ENCODE data around the gene CNTNAP2. TPM values are rescaled to one million over a fixed set of nuclear protein-coding genes. Genes with fewer than 3 reads are reported as not detected.

CNTNAP2 gene
- total RNA-seq, 1 experiment from 2014 or later: 64.5 TPM

GRCh38 chr7:148463210-148463609, 2346.6 kb downstream of the CNTNAP2 start:
- Mint-ChIP-seq H3K27me3 (ENCODE audit: low read depth) (no peaks in the 10 kb centered on the region; the same call in 1 of the 2 replicates), H3K9me3 (peaks cover 13 to 15% of the 10 kb centered on the region in 2 experiments), H3K4me1 (peaks cover 0 to 3% of the 10 kb centered on the region in 2 experiments; a peak in 2 of 4 replicates), H3K27ac (peak overlapping the region in 1 of 3 experiments; percentile 42; a peak in 1 of 7 replicates), H3K4me3 (no peak overlapping the region; a peak in 1 of 5 replicates), H3K36me3 (ENCODE audit: insufficient read depth in 1 of 3, low read depth in 3 of 3) (peaks cover 0 to 16% (median 3%) of the 10 kb centered on the region in 3 experiments; a peak in 4 of 7 replicates)
- no peaks in the 10 kb centered on the region for H3K79me1 ChIP-seq (ENCODE audit: insufficient read depth, low read depth, low read length, poor library complexity, severe bottlenecking)
- no peak overlapping the region for H4K91ac ChIP-seq (ENCODE audit: insufficient read length, low read depth, low read length)
- H3K4ac ChIP-seq (ENCODE audit: low read depth, low read length): no peak overlapping the region
- no peak overlapping the region for H3K23ac ChIP-seq (ENCODE audit: insufficient read length, low read depth, low read length)
- H4K5ac ChIP-seq (ENCODE audit: insufficient read length, low read depth, low read length): no peak overlapping the region
- H2BK12ac ChIP-seq (ENCODE audit: insufficient read length, low read depth, low read length): no peak overlapping the region
- H4K8ac ChIP-seq (replicated peaks; ENCODE audit: insufficient read length, low read depth, low read length): no peak overlapping the region
- no peak overlapping the region for H2AK5ac ChIP-seq (ENCODE audit: insufficient read length, low read length)
- no peaks in the 10 kb centered on the region for H3K4me1 ChIP-seq (ENCODE audit: insufficient read depth, low read length)
- H2BK120ac ChIP-seq (ENCODE audit: low read depth, low read length, poor library complexity, severe bottlenecking): no peak overlapping the region
- no peak overlapping the region for H2BK5ac ChIP-seq (ENCODE audit: insufficient read length, low read length)
- no peak for DNase-seq
- H3K4me2 ChIP-seq (ENCODE audit: insufficient read depth, insufficient read length, low read length): no peak overlapping the region
- H3K56ac ChIP-seq (ENCODE audit: insufficient read length, low read depth, low read length): no peak overlapping the region
- no peaks in the 10 kb centered on the region for H3K27me3 ChIP-seq (ENCODE audit: insufficient read depth, low read length)
- H2BK20ac ChIP-seq (ENCODE audit: low read depth, low read length, poor library complexity, severe bottlenecking): no peak overlapping the region
- H3K18ac ChIP-seq (ENCODE audit: insufficient read length, low read depth, low read length): no peak overlapping the region
- H3K79me2 ChIP-seq (ENCODE audit: insufficient read depth, low read length): no peaks in the 10 kb centered on the region
- H3K27ac ChIP-seq (ENCODE audit: insufficient read length, low read depth, low read length): no peak overlapping the region
- no peak overlapping the region for H3K14ac ChIP-seq (ENCODE audit: insufficient read depth, low read length)
- no peak overlapping the region for H3K9ac ChIP-seq (ENCODE audit: extremely low read depth, insufficient read length, low read length)
- no CpG with 5 or more reads among the region's 4 CpGs for WGBS (ENCODE audit: extremely low coverage, insufficient read length, low lambda C conversion rate)
- H3K9me3 ChIP-seq (ENCODE audit: control insufficient read depth, low read depth, low read length): no peaks in the 10 kb centered on the region
- H2AFZ ChIP-seq (ENCODE audit: low read length): no peak overlapping the region
- no peaks in the 10 kb centered on the region for H4K20me1 ChIP-seq (ENCODE audit: control insufficient read depth, insufficient read depth, insufficient read length)
- H3T11ph ChIP-seq (ENCODE audit: low read length): no peak overlapping the region
- H2BK15ac ChIP-seq (ENCODE audit: low read depth, low read length): no peak overlapping the region
- H3K23me2 ChIP-seq (ENCODE audit: insufficient read length, low read depth, low read length, poor library complexity, severe bottlenecking): no peaks in the 10 kb centered on the region
- TF ChIP-seq CTCF (conservative IDR thresholded peaks at IDR 0.05): no peak
